T-helper 2 cell treated with Interferon-gamma antibody and Interleukin-4, amounts not matched to agents 5 μg/mL and 100 μg/mL, for 36 hours (primary cell): ENCODE measurements around the gene GRIK5.

Source experiments
- DNase-seq: peaks from one replicate; pipeline ENCODE4 v3.0.0; 2021; ENCODE audit warnings: low spot score
- H3K27ac Mint-ChIP-seq: one replicate; pipeline ENCODE4 v1.8.0; 2021; ENCODE audit warnings: mild to moderate bottlenecking, mixed read lengths
- H3K27me3 Mint-ChIP-seq: one replicate; pipeline ENCODE4 v1.8.0; 2021; ENCODE audit warnings: low read depth, mixed read lengths
- H3K36me3 Mint-ChIP-seq: one replicate; pipeline ENCODE4 v1.8.0; 2021; ENCODE audit warnings: low read depth, mixed read lengths
- H3K4me1 Mint-ChIP-seq: one replicate; pipeline ENCODE4 v1.8.0; 2021; ENCODE audit warnings: low read depth, mixed read lengths
- H3K4me3 Mint-ChIP-seq: one replicate; pipeline ENCODE4 v1.8.0; 2022; ENCODE audit warnings: mild to moderate bottlenecking, moderate library complexity, mixed read lengths
- H3K9me3 Mint-ChIP-seq: one replicate; pipeline ENCODE4 v1.8.0; 2021; ENCODE audit warnings: mixed read lengths

GRIK5 gene, protein sequence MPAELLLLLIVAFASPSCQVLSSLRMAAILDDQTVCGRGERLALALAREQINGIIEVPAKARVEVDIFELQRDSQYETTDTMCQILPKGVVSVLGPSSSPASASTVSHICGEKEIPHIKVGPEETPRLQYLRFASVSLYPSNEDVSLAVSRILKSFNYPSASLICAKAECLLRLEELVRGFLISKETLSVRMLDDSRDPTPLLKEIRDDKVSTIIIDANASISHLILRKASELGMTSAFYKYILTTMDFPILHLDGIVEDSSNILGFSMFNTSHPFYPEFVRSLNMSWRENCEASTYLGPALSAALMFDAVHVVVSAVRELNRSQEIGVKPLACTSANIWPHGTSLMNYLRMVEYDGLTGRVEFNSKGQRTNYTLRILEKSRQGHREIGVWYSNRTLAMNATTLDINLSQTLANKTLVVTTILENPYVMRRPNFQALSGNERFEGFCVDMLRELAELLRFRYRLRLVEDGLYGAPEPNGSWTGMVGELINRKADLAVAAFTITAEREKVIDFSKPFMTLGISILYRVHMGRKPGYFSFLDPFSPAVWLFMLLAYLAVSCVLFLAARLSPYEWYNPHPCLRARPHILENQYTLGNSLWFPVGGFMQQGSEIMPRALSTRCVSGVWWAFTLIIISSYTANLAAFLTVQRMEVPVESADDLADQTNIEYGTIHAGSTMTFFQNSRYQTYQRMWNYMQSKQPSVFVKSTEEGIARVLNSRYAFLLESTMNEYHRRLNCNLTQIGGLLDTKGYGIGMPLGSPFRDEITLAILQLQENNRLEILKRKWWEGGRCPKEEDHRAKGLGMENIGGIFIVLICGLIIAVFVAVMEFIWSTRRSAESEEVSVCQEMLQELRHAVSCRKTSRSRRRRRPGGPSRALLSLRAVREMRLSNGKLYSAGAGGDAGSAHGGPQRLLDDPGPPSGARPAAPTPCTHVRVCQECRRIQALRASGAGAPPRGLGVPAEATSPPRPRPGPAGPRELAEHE

DNA sequence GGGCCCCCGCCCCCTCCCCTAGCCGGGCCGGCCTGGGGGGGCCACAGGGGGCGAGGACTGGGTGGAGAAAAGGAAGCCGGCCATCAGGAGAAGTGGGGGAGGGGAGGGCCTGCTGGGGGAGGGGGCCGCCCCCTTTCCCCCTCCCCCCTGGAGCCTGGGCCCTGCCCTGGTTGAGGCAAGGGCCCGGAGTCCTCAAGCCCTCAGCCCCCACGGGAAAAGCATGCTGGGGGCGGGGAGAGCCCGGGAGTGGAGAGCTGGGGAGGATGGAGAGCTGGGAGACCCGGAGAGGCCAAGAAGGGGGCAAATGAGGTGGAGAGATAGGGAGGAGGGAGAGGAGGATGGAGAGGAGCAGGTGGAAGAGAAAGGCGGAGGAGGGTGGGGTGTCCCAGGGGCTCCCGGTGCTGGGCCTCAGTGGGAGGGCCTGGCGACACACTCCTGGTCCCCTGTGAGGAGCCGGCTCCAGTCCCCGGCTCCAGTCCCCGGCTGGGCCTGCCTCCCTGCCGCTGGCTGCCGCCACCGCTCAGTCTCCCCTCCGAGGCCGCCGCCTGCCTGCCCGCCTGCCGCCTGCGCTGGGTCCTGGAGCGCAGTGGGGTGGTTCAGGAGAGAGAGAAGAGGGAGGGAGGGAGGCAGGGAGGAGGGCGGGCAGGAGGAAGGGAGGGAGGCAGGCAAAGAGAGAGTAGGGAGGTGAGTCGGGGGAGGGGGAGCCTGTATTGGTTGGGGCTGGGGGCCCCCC is at the start of gene GRIK5:
GRIK5 (minus strand) TSS at position 588 of the 733 bp plus-strand sequence. CDS start 4,436 bp downstream, outside the sequence.
- H3K9me3 Mint-ChIP-seq: no peaks in the 10 kb centered on the region
- H3K36me3 Mint-ChIP-seq: no peaks in the 10 kb centered on the region
- peaks cover 3% of the 10 kb centered on the region for H3K4me1 Mint-ChIP-seq
- peaks cover 8% of the 10 kb centered on the region for H3K27me3 Mint-ChIP-seq
- no peak within 1 kb of the TSS for H3K4me3 Mint-ChIP-seq
- no peak within 1 kb of the TSS for H3K27ac Mint-ChIP-seq
- no peak for DNase-seq

DNA sequence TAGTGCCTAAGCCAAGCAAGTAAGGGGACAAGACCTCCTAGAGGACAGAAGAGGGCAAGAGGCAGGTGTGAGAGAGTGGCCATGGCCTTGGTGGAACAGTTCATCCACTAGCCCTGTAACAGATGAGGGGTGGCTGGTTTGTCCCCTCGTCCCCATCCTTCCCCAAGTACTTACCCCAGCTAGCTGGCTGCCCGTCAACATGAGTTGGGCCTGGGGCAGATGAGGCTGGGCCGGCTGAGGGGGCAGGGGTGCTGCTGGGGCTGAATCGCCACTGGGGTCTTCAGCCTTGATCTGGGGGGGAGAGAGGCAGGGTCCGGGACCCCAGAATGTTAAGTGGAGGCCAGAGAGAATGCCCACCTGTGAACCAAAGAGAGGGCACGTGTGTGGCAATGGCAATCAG is 47.1 kb upstream of the GRIK5 start:
- no peak for DNase-seq
- Mint-ChIP-seq H3K4me1 (peaks cover 20% of the 10 kb centered on the region), H3K27ac (no peak overlapping the region), H3K36me3 (peaks cover 26% of the 10 kb centered on the region), H3K4me3 (no peak overlapping the region), H3K9me3 (no peaks in the 10 kb centered on the region), H3K27me3 (no peaks in the 10 kb centered on the region)

DNA sequence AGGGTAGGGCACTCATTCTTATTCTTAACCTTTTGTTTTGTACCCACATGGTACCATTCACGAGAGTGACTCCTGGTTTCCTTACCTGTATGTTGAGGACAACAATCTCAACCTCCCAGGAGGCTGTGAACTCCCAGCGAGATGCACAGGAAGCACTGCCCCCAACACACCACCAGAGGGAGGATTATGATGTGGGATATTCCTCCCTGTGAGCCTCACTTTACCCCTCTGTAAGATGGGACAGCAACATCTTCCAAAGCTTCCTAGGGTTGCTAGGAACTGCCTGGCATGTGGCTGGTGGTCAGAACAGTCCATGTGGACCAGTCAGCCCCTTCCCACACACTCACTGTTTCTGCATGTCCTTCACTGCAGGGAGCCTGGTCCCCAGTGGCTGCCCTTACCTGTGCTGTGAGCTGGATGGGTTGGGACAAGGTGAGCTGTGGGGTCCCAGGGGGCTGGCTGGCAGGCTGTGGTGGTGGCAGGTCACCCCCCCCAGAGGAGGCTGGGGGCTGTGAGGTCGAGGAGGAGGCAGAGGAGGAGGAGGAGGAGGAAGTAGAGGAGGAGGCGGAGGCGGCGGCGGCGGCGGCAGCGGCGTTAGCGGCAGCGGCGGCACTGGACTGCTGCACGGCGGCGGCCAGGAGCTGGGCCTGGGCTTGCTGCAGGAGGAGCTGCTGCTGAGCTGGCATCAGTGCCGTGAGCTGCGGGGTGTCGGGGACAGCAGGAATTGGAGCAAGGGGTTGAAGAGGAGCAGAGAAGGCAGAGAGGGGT is 46.5 kb upstream of the GRIK5 start:
- peaks cover 19% of the 10 kb centered on the region for H3K4me1 Mint-ChIP-seq
- no peak for DNase-seq
- H3K27me3 Mint-ChIP-seq: no peaks in the 10 kb centered on the region
- no peak overlapping the region for H3K4me3 Mint-ChIP-seq
- H3K36me3 Mint-ChIP-seq: peaks cover 28% of the 10 kb centered on the region
- no peak overlapping the region for H3K27ac Mint-ChIP-seq
- no peaks in the 10 kb centered on the region for H3K9me3 Mint-ChIP-seq

DNA sequence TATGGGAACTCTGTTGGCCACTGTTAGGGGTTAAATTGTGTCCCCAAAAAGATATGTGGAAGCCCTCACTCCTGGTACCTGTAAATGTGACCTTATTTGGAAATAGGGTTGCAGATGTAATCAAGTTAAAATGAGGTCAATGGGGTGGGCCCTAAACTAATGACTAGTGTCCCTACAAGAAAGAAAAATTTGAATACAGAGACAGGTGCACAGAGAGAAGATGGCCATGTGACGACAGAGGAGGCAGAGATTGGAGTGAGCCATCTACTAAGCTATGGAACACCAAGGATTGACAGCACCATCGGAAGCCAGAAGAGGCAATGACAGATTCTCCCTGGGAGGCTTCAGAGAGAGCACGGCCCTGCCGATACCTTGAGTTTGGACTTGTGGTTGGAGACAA is 45.7 kb upstream of the GRIK5 start:
- peaks cover 12% of the 10 kb centered on the region for H3K4me1 Mint-ChIP-seq
- peaks cover 29% of the 10 kb centered on the region for H3K36me3 Mint-ChIP-seq
- no peak overlapping the region for H3K27ac Mint-ChIP-seq
- no peak for DNase-seq
- H3K27me3 Mint-ChIP-seq: no peaks in the 10 kb centered on the region
- no peak overlapping the region for H3K4me3 Mint-ChIP-seq
- H3K9me3 Mint-ChIP-seq: no peaks in the 10 kb centered on the region

DNA sequence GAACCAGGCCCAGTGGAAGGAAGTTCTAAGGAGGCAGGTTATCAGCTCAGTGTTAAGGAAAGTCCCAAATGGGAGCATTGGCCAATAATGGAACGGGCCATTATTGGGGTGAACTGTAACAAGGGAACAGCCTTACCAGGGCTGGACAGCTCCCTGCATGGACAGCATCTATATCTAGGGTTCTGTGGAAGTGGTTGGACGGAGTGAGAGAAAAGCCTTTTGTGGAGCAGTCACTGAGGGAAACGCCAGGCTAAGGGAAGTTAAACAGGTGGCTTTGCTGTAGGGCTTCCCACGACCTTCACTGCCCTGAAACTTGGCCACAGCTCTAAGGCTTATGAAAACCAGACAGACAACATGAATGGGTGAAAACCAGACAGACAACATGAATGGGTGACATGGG is 45.2 kb upstream of the GRIK5 start:
- peaks cover 11% of the 10 kb centered on the region for H3K4me1 Mint-ChIP-seq
- peaks cover 29% of the 10 kb centered on the region for H3K36me3 Mint-ChIP-seq
- H3K9me3 Mint-ChIP-seq: no peaks in the 10 kb centered on the region
- no peaks in the 10 kb centered on the region for H3K27me3 Mint-ChIP-seq
- no peak for DNase-seq
- peak overlapping the region; percentile 62 for H3K27ac Mint-ChIP-seq
- H3K4me3 Mint-ChIP-seq: no peak overlapping the region

DNA sequence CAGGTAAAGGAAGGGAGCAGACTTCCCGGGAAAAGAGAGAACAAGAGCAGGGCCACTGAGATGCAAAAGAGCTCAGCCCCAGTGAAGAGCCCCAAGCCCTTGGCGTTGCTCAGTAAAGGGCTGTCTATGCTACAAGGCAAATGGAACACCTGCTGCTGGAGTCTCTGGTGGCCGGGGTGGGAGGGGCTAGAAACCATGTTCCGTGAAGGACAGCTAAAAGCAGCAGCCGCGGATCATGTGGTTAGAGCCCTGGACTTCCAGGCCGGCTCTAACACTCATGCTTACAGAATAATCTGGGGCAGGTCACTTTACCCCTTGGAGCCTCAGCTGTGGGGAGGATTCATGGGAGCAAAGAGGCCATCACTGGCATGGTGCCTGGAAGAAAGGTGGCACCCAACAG is 44.4 kb upstream of the GRIK5 start:
- DNase-seq: no peak
- Mint-ChIP-seq H3K27me3 (no peaks in the 10 kb centered on the region), H3K9me3 (no peaks in the 10 kb centered on the region), H3K27ac (no peak overlapping the region), H3K36me3 (peaks cover 29% of the 10 kb centered on the region), H3K4me1 (peaks cover 11% of the 10 kb centered on the region), H3K4me3 (no peak overlapping the region)

DNA sequence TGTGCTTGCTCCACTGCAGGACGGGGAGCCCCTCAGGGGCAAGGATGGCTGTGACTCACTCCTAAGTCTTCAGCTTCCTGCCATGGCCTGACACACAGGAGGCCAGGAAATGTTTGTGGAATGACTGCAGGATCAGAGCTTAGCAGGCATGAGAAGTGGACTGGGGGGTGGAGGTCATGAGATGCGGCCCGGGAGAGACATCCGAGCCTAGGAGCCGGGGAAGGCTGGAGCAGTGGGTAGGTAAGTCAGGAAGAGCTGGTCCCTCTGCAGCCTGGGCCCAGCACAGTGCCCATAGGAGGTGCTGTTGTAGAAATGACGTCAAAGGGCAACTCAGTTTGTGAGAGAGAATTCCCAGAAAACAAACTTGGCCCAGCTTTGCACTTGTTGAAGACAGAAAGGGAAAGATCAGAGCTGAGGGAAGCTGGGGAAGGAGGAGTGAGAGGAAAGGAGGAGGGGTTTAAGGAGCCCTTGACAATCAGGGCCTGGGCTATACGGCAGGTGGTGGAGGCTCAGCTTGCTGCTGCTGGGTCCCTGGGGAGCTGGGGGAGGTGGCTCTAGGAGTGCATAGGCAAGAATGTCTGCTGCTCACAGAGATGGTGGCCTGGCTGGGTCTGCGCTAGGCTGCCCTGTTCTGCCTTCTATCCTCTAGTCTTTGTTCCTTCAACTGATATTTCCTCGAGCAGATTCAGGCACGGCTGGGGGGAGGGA is 43.8 kb upstream of the GRIK5 start:
- H3K9me3 Mint-ChIP-seq: no peaks in the 10 kb centered on the region
- no peaks in the 10 kb centered on the region for H3K27me3 Mint-ChIP-seq
- peaks cover 12% of the 10 kb centered on the region for H3K4me1 Mint-ChIP-seq
- no peak for DNase-seq
- no peak overlapping the region for H3K4me3 Mint-ChIP-seq
- peaks cover 29% of the 10 kb centered on the region for H3K36me3 Mint-ChIP-seq
- H3K27ac Mint-ChIP-seq: no peak overlapping the region

DNA sequence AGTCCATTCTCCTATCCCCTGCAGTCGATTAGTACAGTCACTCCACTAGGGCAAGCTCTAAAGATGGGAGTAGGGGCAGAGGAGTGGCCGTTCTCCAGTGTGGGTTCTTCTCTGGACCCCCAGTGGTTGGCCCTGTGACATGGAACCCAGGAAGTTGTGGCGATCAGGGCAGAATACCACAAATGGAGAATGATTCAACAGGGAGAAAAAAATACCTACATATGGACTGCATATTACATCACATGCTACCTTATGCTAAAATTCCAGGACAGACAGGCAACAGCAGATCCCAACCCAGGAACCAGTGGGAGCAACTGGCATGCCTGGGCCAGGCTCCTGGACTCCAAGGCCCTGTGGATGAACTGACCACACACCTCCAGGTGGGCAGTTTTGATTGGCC is 41.8 kb upstream of the GRIK5 start:
- Mint-ChIP-seq H3K4me3 (no peak overlapping the region), H3K36me3 (peaks cover 29% of the 10 kb centered on the region), H3K27ac (peak overlapping the region; percentile 71), H3K9me3 (no peaks in the 10 kb centered on the region), H3K27me3 (no peaks in the 10 kb centered on the region), H3K4me1 (peaks cover 17% of the 10 kb centered on the region)
- DNase-seq: no peak

DNA sequence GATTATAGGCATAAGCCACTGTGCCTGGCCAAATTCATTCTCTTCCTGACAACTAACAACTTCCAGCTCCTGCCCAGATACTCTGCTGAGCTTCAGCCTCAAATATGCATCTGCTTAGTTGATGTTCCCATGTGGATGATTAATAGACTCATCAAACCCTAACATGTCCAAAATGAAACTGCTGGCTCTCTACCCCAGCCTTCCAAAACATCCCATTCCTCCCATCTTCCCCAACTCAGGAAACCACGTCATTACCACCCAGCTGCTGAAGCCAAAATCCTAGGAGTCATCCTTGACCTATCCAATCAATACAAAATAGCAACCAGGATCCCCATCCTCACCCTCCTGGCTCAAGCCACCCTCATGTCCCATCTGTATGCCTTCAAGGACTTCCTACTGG is 41.4 kb upstream of the GRIK5 start:
- H3K9me3 Mint-ChIP-seq: no peaks in the 10 kb centered on the region

DNA sequence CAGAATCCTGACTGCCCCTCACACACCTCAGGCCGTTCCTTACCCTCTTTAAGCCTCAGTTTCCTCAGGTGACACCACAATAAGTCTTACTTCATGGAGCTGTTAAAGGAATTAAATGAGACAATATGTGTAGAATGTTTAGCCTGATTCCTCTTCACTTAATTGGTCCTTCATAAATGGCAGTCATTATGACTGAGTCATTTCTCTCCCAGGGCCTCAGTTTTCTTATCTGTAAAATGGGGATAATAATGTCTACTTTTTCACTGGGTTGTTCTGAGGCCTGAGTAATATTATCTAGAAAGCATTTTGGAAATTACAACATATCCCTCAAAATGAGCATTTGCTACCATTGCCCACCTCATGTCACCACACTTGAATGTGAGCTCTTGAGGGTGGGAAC is 40.7 kb upstream of the GRIK5 start:
- no peaks in the 10 kb centered on the region for H3K9me3 Mint-ChIP-seq
- peaks cover 19% of the 10 kb centered on the region for H3K4me1 Mint-ChIP-seq
- H3K27ac Mint-ChIP-seq: no peak overlapping the region

More for the DNA sequence above, 41.4 kb upstream of the GRIK5 start:
- H3K4me1 Mint-ChIP-seq: peaks cover 17% of the 10 kb centered on the region
- no peak for DNase-seq
- H3K36me3 Mint-ChIP-seq: peaks cover 28% of the 10 kb centered on the region
- H3K27me3 Mint-ChIP-seq: no peaks in the 10 kb centered on the region
- no peak overlapping the region for H3K4me3 Mint-ChIP-seq
- H3K27ac Mint-ChIP-seq: peak overlapping the region; percentile 71

DNA sequence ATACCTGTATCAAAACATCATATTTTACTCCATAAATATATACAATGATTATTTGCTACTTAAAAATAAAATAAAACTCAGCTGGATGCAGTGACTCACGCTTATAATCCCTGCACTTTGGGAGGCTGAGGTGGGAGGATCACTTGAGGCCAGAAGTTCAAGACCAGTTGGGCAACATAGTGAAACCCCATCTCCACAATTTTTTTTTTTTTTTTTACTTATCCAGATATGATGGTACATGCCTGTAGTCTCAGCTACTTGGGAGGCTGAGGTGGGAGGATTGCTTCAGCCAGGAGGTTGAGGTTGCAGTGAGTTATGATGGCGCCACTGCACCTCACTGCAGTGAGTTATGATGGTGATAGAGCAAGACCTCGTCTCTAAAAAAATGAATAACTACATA is 39.9 kb upstream of the GRIK5 start:
- DNase-seq: no peak
- Mint-ChIP-seq H3K36me3 (peaks cover 17% of the 10 kb centered on the region), H3K9me3 (no peaks in the 10 kb centered on the region), H3K27ac (no peak overlapping the region), H3K4me3 (no peak overlapping the region), H3K4me1 (peaks cover 25% of the 10 kb centered on the region), H3K27me3 (no peaks in the 10 kb centered on the region)

More for the DNA sequence above, 40.7 kb upstream of the GRIK5 start:
- DNase-seq: no peak
- H3K4me3 Mint-ChIP-seq: no peak overlapping the region
- peaks cover 21% of the 10 kb centered on the region for H3K36me3 Mint-ChIP-seq
- H3K27me3 Mint-ChIP-seq: no peaks in the 10 kb centered on the region

DNA sequence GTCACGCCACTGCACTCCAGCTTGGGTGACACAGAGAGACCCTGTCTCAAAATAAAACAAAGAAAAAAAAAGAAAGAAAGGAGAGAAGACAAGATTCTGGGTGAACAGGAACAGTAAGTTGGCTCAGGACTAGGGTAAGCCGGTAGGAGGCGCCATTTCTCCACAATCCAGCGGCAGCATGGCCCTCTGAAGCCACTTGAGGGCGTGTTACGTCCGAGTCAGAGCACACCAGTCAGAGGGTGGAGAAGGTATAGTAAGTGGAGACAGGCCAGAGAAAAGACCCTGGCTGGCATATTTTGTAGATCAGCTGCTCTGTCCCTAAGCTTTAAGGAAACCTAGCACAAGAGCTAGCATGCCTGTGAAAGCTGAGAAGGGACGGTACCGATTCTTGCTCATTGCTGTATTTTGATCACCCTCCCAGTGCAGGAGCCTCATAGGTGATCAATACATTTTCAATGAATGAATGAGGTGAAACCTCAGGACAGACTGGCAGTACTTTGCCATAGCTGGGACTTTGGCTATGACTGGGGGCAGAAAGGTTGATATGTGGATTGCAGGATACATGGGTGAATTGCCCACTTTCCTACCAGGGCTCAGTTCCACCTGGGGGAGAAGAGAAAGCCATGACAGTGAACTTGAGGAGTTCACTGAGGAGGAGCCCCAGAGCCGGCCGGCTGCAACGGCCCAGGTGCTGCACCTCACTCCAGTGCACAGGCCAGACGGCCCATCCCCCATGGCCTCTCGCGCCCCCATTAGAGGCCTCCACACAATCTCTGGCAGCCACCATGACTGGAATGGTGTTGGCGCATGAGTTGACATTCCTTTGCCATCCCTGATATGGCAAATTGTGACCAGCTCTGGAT is 38.8 kb upstream of the GRIK5 start:
- peaks cover 24% of the 10 kb centered on the region for H3K4me1 Mint-ChIP-seq
- peak; percentile 80 for DNase-seq
- no peaks in the 10 kb centered on the region for H3K9me3 Mint-ChIP-seq
- no peak overlapping the region for H3K4me3 Mint-ChIP-seq
- H3K27ac Mint-ChIP-seq: no peak overlapping the region
- no peaks in the 10 kb centered on the region for H3K27me3 Mint-ChIP-seq
- peaks cover 15% of the 10 kb centered on the region for H3K36me3 Mint-ChIP-seq
